IMR-90 (cell line): ENCODE measurements around the gene MYH13. TPM values are rescaled to one million over a fixed set of nuclear protein-coding genes. Genes with fewer than 3 reads are reported as not detected.

ENCODE experiments used
- ATAC-seq: fragments of 200-7000 bp; cut with Tn5 transposase; 2 replicates; pipeline ENCODE4 v1.9.1; 2020; ENCODE audit warnings: low read depth, mild to moderate bottlenecking, moderate library complexity
- BruUV-seq: library from RNA; stranded (reverse); fragments of 400-500 nt; replicated peaks from 2 replicates; lab custom pipeline; 2021; lab: Mats Ljungman, UMichigan
- CTCF ChIA-PET: fragments of 300-600 bp; formaldehyde crosslinking; extraction: SDS; loops from one replicate; lab custom pipeline; 2021; ENCODE audit warnings: antibody characterized with exemption; lab: Yijun Ruan, JAX
- POLR2A ChIA-PET: fragments of 300-600 bp; sonication (Branson Sonifier 250); formaldehyde crosslinking; loops from one replicate; lab custom pipeline; 2022; ENCODE audit warnings: antibody characterized with exemption; ENCODE audit not compliant: unreplicated experiment; lab: Charles Lee
- DNase-seq: peaks from one replicate; pipeline ENCODE4 v3.0.0; 2013
- H2AFZ ChIP-seq: replicated peaks from 2 replicates; pipeline ENCODE3; 2013; ENCODE audit warnings: low read length, mild to moderate bottlenecking; ENCODE audit not compliant: poor library complexity
- H2AK5ac ChIP-seq: 2 replicates; pipeline ENCODE4 v1.6.1; 2013; ENCODE audit warnings: low read depth, low read length, inconsistent platforms
- H2AK9ac ChIP-seq: replicated peaks from 2 replicates; pipeline ENCODE3; 2013; ENCODE audit warnings: mild to moderate bottlenecking, low read depth, low read length, moderate library complexity; ENCODE audit not compliant: poor library complexity
- H2BK120ac ChIP-seq: 2 replicates; pipeline ENCODE4 v1.6.1; 2013; ENCODE audit warnings: low read depth, low read length, inconsistent platforms
- H2BK15ac ChIP-seq: 3 replicates; pipeline ENCODE4 v1.6.1; 2013; ENCODE audit warnings: low read depth, low read length, inconsistent platforms
- H2BK20ac ChIP-seq: 2 replicates; pipeline ENCODE4 v1.6.1; 2013; ENCODE audit warnings: low read depth, mild to moderate bottlenecking, inconsistent platforms, low read length, moderate library complexity
- H2BK5ac ChIP-seq: 2 replicates; pipeline ENCODE4 v1.6.1; 2013; ENCODE audit warnings: mild to moderate bottlenecking, low read depth, low read length, inconsistent platforms; ENCODE audit not compliant: poor library complexity, severe bottlenecking
- H3K14ac ChIP-seq: replicated peaks from 2 replicates; pipeline ENCODE4 v1.6.1; 2013; ENCODE audit warnings: low read depth, low read length, inconsistent platforms
- H3K18ac ChIP-seq: 2 replicates; pipeline ENCODE4 v1.6.1; 2013; ENCODE audit warnings: low read depth, low read length, control low read depth
- H3K23ac ChIP-seq: 2 replicates; pipeline ENCODE4 v1.6.1; 2013; ENCODE audit warnings: low read depth, low read length, inconsistent platforms
- H3K27ac ChIP-seq: 2 replicates; pipeline ENCODE4 v1.5.1; 2013; ENCODE audit warnings: mild to moderate bottlenecking, control low read depth, low read length; ENCODE audit not compliant: insufficient read depth
- H3K27me3 ChIP-seq: 2 replicates; pipeline ENCODE4 v1.6.1; 2013; ENCODE audit warnings: low read length; ENCODE audit not compliant: control insufficient read depth, insufficient read depth
- H3K36me3 ChIP-seq: 2 replicates; pipeline ENCODE4 v1.6.1; 2013; ENCODE audit warnings: low read length, mixed read lengths; ENCODE audit not compliant: control insufficient read depth, insufficient read depth
- H3K4ac ChIP-seq: 2 replicates; pipeline ENCODE4 v1.6.1; 2013; ENCODE audit warnings: low read depth, low read length, inconsistent platforms
- H3K4me1 ChIP-seq: 2 replicates; pipeline ENCODE4 v1.6.1; 2013; ENCODE audit warnings: low read length, mixed read lengths; ENCODE audit not compliant: control insufficient read depth, insufficient read depth
- H3K4me2 ChIP-seq: 2 replicates; pipeline ENCODE4 v1.6.1; 2013; ENCODE audit warnings: low read depth, mild to moderate bottlenecking, control low read depth, low read length, moderate library complexity
- H3K4me3 ChIP-seq: 2 replicates; pipeline ENCODE4 v1.5.1; 2013; ENCODE audit warnings: low read depth, mild to moderate bottlenecking, control low read depth, low read length, moderate library complexity; ENCODE audit not compliant: insufficient read depth
- H3K56ac ChIP-seq: 2 replicates; pipeline ENCODE4 v1.6.1; 2013; ENCODE audit warnings: low read length, inconsistent platforms; ENCODE audit not compliant: insufficient read depth; ENCODE audit errors: extremely low read depth
- H3K79me1 ChIP-seq, 2 experiments: 2 replicates each; pipeline ENCODE4 v1.6.1; 2013; ENCODE audit warnings: low read length in 2 of 2, inconsistent platforms in 1 of 2, low read depth in 1 of 2
- H3K9ac ChIP-seq: 2 replicates; pipeline ENCODE4 v1.6.1; 2013; ENCODE audit warnings: low read depth, low read length, control low read depth
- H3K9me1 ChIP-seq: 2 replicates; pipeline ENCODE4 v1.6.1; 2013; ENCODE audit warnings: low read length, inconsistent platforms; ENCODE audit not compliant: insufficient read depth
- H3K9me3 ChIP-seq: 2 replicates; pipeline ENCODE4 v1.6.1; 2013; ENCODE audit warnings: low read length; ENCODE audit not compliant: control insufficient read depth, insufficient read depth
- H4K20me1 ChIP-seq: 2 replicates; pipeline ENCODE4 v1.6.1; 2013; ENCODE audit warnings: low read length, inconsistent platforms; ENCODE audit not compliant: insufficient read depth
- H4K5ac ChIP-seq: 2 replicates; pipeline ENCODE4 v1.6.1; 2013; ENCODE audit warnings: mild to moderate bottlenecking, low read depth, low read length, control low read depth
- H4K8ac ChIP-seq, 2 experiments: 2 replicates each; pipeline ENCODE4 v1.6.1; 2013; ENCODE audit warnings: low read depth in 2 of 2, low read length in 2 of 2, control low read depth in 1 of 2, inconsistent platforms in 1 of 2
- H4K91ac ChIP-seq: 2 replicates; pipeline ENCODE4 v1.6.1; 2013; ENCODE audit warnings: low read depth, low read length, inconsistent platforms; ENCODE audit not compliant: insufficient read depth
- FOS ChIP-seq: fragments of 150-350 bp; IDR thresholded peaks from 2 replicates; pipeline ENCODE4 v1.6.1; 2016; ENCODE audit warnings: low read depth, low read length
- MAZ ChIP-seq: IDR thresholded peaks from 2 replicates; pipeline ENCODE4 v1.6.1; 2012; ENCODE audit warnings: low read depth, mild to moderate bottlenecking, low read length, improper control_type of control experiment, moderate library complexity, borderline replicate concordance
- MXI1 ChIP-seq: IDR thresholded peaks from 2 replicates; pipeline ENCODE4 v1.6.1; 2012; ENCODE audit warnings: low read depth, mild to moderate bottlenecking, low read length, moderate library complexity, borderline replicate concordance
- NFE2L2 ChIP-seq: fragments of 150-350 bp; IDR thresholded peaks from 2 replicates; pipeline ENCODE4 v1.6.1; 2016; ENCODE audit warnings: low read depth, mild to moderate bottlenecking, low read length
- RAD21 ChIP-seq: IDR thresholded peaks from 2 replicates; pipeline ENCODE4 v1.6.1; 2012; ENCODE audit warnings: low read length, improper control_type of control experiment
- WGBS, 2 experiments: methylation state at CpG; one replicate each; pipeline versions ENCODE4 v1.1.5 to v1.1.7; 2013; ENCODE audit warnings: missing lambda C conversion rate in 2 of 2; ENCODE audit not compliant: insufficient read length in 1 of 2; ENCODE audit errors: extremely low coverage in 2 of 2; 5-methylcytosine and 5-hydroxymethylcytosine counted together
- dilution Hi-C: fragments of 300-500 bp; cut with HindIII; formaldehyde crosslinking; loops from one replicate; pipeline ENCODE4 v1.14.3; 2018; ENCODE audit warnings: low sequenced_read_pairs; ENCODE audit not compliant: unreplicated experiment
- in situ Hi-C: fragments of 300-500 bp; cut with MboI; formaldehyde crosslinking; loops from 3 replicates; pipeline ENCODE4 v1.14.3; 2019; ENCODE audit warnings: low sequenced_read_pairs, inconsistent platforms, mixed read lengths
- intact Hi-C: fragments of 100-400 bp; cut with micrococcal nuclease; formaldehyde crosslinking; loops from 2 replicates; pipeline ENCODE4 v1.10.0; 2022
- polyA plus RNA-seq, 3 experiments: library from polyadenylated mRNA; depleted of rRNA; stranded (reverse); fragments of >200 nt; gene quantifications; 2 replicates each; pipeline ENCODE4 v1.2.3, GENCODE V29; 2012; ENCODE audit warnings: low replicate concordance in 1 of 3
- total RNA-seq: library from RNA; depleted of rRNA; stranded (reverse); fragments of >200 nt; gene quantifications from 2 replicates; pipeline ENCODE4 v1.2.3, GENCODE V29; 2012

Gene MYH13
- total and polyA plus RNA-seq, 2 of the 4 experiments (the other 2 are of a cell fraction): not detected

DNA sequence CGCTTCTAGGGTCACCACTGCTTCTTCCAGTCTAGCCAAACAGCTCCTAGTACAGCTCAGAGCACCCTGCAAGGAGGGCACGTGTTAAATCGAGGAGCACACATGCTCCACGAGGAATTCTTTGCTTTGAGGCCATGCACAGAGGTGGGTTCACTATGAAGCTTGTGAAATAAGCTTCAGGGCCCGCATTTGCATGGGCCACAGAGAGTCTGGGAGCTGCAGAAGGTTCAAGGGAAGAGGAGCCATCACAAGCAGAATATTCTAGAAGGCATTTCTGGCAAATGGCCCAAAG, 55.3 kb downstream of the MYH13 start:
- H3K36me3 ChIP-seq: no peaks in the 10 kb centered on the region
- H3K56ac ChIP-seq: no peak overlapping the region
- no peak for DNase-seq
- no peak overlapping the region for H4K91ac ChIP-seq
- 17% methylated on average over 1 of the region's 5 CpGs; no CpG with 5 or more reads in 1 of the 2 experiments for WGBS, 2 experiments
- no peak overlapping the region for H2BK120ac ChIP-seq
- H2BK20ac ChIP-seq: no peak overlapping the region
- no TSS peak for BruUV-seq
- no peak for TF ChIP-seq MXI1
- no peak for TF ChIP-seq RAD21
- TF ChIP-seq NFE2L2: no peak
- no peak for TF ChIP-seq MAZ
- no peak for TF ChIP-seq FOS
- no peak overlapping the region for H2AK5ac ChIP-seq
- H3K18ac ChIP-seq: no peak overlapping the region
- no peak for ATAC-seq
- H3K14ac ChIP-seq: no peak overlapping the region
- H3K9me1 ChIP-seq: no peaks in the 10 kb centered on the region
- H3K23ac ChIP-seq: no peak overlapping the region
- in situ Hi-C loops: no loop called here
- no peak overlapping the region for H3K9ac ChIP-seq
- no peak overlapping the region for H3K4me3 ChIP-seq
- peaks cover 2% of the 10 kb centered on the region; the same call in 1 of the 2 replicates for H3K4me1 ChIP-seq
- H4K5ac ChIP-seq: no peak overlapping the region
- peak overlapping the region; percentile 54 for H2AFZ ChIP-seq
- no peak overlapping the region for H3K4ac ChIP-seq
- intact Hi-C loops: no loop called here
- no peak overlapping the region for H2BK15ac ChIP-seq
- CTCF ChIA-PET: interaction anchor here (0.9 to 1.0 kb wide), 2 partner anchors 21 to 297 kb away, joined by 3 to 6 read pairs; no protein-coding TSS in a partner anchor
- H2BK5ac ChIP-seq: no peak overlapping the region
- H3K4me2 ChIP-seq: no peak overlapping the region
- no peaks in the 10 kb centered on the region for H3K79me1 ChIP-seq
- no peak overlapping the region for H2AK9ac ChIP-seq
- H3K27ac ChIP-seq: no peak overlapping the region
- no peak overlapping the region for H4K8ac ChIP-seq
- POLR2A ChIA-PET: no interaction called here
- dilution Hi-C loops: no loop called here
- no peaks in the 10 kb centered on the region for H4K20me1 ChIP-seq
- H3K9me3 ChIP-seq: no peaks in the 10 kb centered on the region
- H3K27me3 ChIP-seq: peaks cover 2% of the 10 kb centered on the region; the same call in 1 of the 2 replicates
